Uterus (tissue), 4 donors: ENCODE data around the gene MRPL28. TPM values are rescaled to one million over a fixed set of nuclear protein-coding genes. Genes with fewer than 3 reads are reported as not detected.

Experiments used
- DNase-seq, 2 donors: peaks; one replicate each; pipeline ENCODE4 v3.0.0-alpha.2; 2019 to 2020
- H3K27ac ChIP-seq, 2 donors: fragments of 200-600 bp; sonication (generic); 1 replicate in 1 of 2; 2 replicates in 1 of 2; pipeline ENCODE4 v1.5.1; 2016 to 2018
- H3K27me3 ChIP-seq, 2 donors: fragments of 200-600 bp; sonication (generic); one replicate each; pipeline ENCODE4 v1.5.1; 2018 to 2019; ENCODE audit warnings: control low read depth in 1 of 2
- H3K36me3 ChIP-seq, 2 donors: fragments of 200-600 bp; sonication (generic); one replicate each; pipeline ENCODE4 v1.5.1; 2019; ENCODE audit warnings: control low read depth in 1 of 2
- H3K4me1 ChIP-seq, 2 donors: fragments of 200-600 bp; sonication (generic); one replicate each; pipeline ENCODE4 v1.5.1; 2018 to 2019; ENCODE audit warnings: control low read depth in 1 of 2
- H3K4me3 ChIP-seq, 2 donors: fragments of 200-600 bp; sonication (generic); 1 replicate in 1 of 2; 2 replicates in 1 of 2; pipeline ENCODE4 v1.5.1; 2018 to 2019; ENCODE audit warnings: mild to moderate bottlenecking in 1 of 2
- H3K9me3 ChIP-seq, 2 donors: fragments of 200-600 bp; sonication (generic); one replicate each; pipeline ENCODE4 v1.5.1; 2019; ENCODE audit warnings: control low read depth in 1 of 2
- CTCF ChIP-seq, 4 experiments: fragments of 200-600 bp in 2 of 4; fragments of 450-650 bp in 2 of 4; sonication (generic) in 2 of 4; IDR thresholded peaks; one replicate each; pipeline ENCODE4 v1.5.1; 2016 to 2019; ENCODE audit warnings: antibody characterized with exemption in 4 of 4, mild to moderate bottlenecking in 2 of 4, moderate library complexity in 1 of 4
- POLR2A ChIP-seq, 2 donors: fragments of 450-650 bp; IDR thresholded peaks; one replicate each; pipeline ENCODE4 v1.6.1; 2016; ENCODE audit warnings: antibody characterized with exemption in 2 of 2, mild to moderate bottlenecking in 1 of 2, moderate library complexity in 1 of 2
- intact Hi-C: fragments of 100-400 bp; cut with DNase I; formaldehyde crosslinking; loops from one replicate; pipeline ENCODE4 v1.15.1; 2023; ENCODE audit warnings: low total_unique reads
- total RNA-seq, 4 donors: library from RNA; depleted of rRNA in 3 of 4; stranded (reverse); fragments of >200 nt in 3 of 4; gene quantifications; one replicate each; pipeline versions ENCODE4 v1.1.0 to v1.2.4, GENCODE V29; 2014 to 2023
- donor health status: DM: yes; HTN: yes; CAD: no.

The MRPL28 gene
- total RNA-seq, 4 donors from 2014 or later = 32.4 to 97.3 (median 50.1) TPM

GRCh38 chr16:354291-354881, 16.0 kb downstream of the MRPL28 start:
- intact Hi-C loops = no loop called here
- Histone ChIP-seq H3K4me1 (peaks cover 0 to 6% of the 10 kb centered on the region in 2 donors), H3K27ac (no peak overlapping the region), H3K9me3 (no peaks in the 10 kb centered on the region), H3K27me3 (no peaks in the 10 kb centered on the region), H3K4me3 (no peak overlapping the region), H3K36me3 (no peaks in the 10 kb centered on the region)
- no peak for DNase-seq
- no peak for TF ChIP-seq CTCF (IDR thresholded peaks at IDR 0.05)
- no peak for TF ChIP-seq POLR2A (IDR thresholded peaks at IDR 0.05)

GRCh38 chr16:353404-354290, 16.7 kb downstream of the MRPL28 start:
- Histone ChIP-seq H3K27ac (peak overlapping the region; percentile 23 to 77), H3K9me3 (no peaks in the 10 kb centered on the region), H3K4me3 (peak overlapping the region; percentile 3 to 33), H3K36me3 (no peaks in the 10 kb centered on the region), H3K4me1 (peaks cover 0 to 6% of the 10 kb centered on the region in 2 donors), H3K27me3 (no peaks in the 10 kb centered on the region)
- peak in 1 of 2 donors; percentile 40 for DNase-seq
- TF ChIP-seq CTCF (IDR thresholded peaks at IDR 0.05) = no peak
- no peak for TF ChIP-seq POLR2A (IDR thresholded peaks at IDR 0.05)
- intact Hi-C loops = no loop called here

GRCh38 chr16:352547-353403, 17.6 kb downstream of the MRPL28 start, which contains the start of gene AXIN1:
TSS of gene AXIN1 (minus strand) at chr16:352723. CDS start at chr16:347025, 5,698 bp downstream.
- Histone ChIP-seq H3K9me3 (no peaks in the 10 kb centered on the region), H3K4me3 (peak within 1 kb of the TSS; percentile 30 to 79), H3K27ac (peak within 1 kb of the TSS; percentile 77 to 78), H3K36me3 (no peaks in the 10 kb centered on the region), H3K4me1 (peaks cover 0 to 6% of the 10 kb centered on the region in 2 donors), H3K27me3 (no peaks in the 10 kb centered on the region)
- peak in 3 of 4 experiments; percentile 61 to 79 (median 78) for TF ChIP-seq CTCF (IDR thresholded peaks at IDR 0.05)
- TF ChIP-seq POLR2A (IDR thresholded peaks at IDR 0.05) = peak; percentile 58 to 75
- peak; percentile 99 to 100 for DNase-seq
- intact Hi-C loops = no loop called here

- intact Hi-C loops = no loop called here
- H3K27me3 ChIP-seq = no peaks in the 10 kb centered on the region
- H3K36me3 ChIP-seq = no peaks in the 10 kb centered on the region
- TF ChIP-seq CTCF (IDR thresholded peaks at IDR 0.05) (no peak), POLR2A (IDR thresholded peaks at IDR 0.05) (no peak)
- peak in 1 of 2 donors; percentile 47 for DNase-seq
- no peaks in the 10 kb centered on the region for H3K9me3 ChIP-seq
- peaks cover 0 to 6% of the 10 kb centered on the region in 2 donors for H3K4me1 ChIP-seq
- H3K27ac ChIP-seq = peak overlapping the region; percentile 71 to 78
- H3K4me3 ChIP-seq = peak overlapping the region; percentile 30 to 79
These were observed 18.4 kb downstream of the MRPL28 start for GRCh38 chr16:351804-352520.
